ENCODE results near the gene BHLHE23.
A peak's percentile ranks its signal among the peaks of the same experiment; 100 is the strongest.

Gene BHLHE23

GRCh38 chr20:62984666-62985443 lies 21.9 kb downstream of the BHLHE23 start:
- ATAC-seq (replicated peaks; ENCODE audit: extremely low read depth, poor library complexity, severe bottlenecking) = no peak
- Mint-ChIP-seq H3K9me3 (no peaks in the 10 kb centered on the region), H3K4me3 (no peak overlapping the region), H3K4me1 (peaks cover 20% of the 10 kb centered on the region), H3K27me3 (peaks cover 62% of the 10 kb centered on the region), H3K27ac (ENCODE audit: low read depth) (no peak overlapping the region), H3K36me3 (ENCODE audit: insufficient read depth) (peaks cover 7% of the 10 kb centered on the region)
- no peak for DNase-seq (ENCODE audit: low spot score in 2 of 2)

DNA sequence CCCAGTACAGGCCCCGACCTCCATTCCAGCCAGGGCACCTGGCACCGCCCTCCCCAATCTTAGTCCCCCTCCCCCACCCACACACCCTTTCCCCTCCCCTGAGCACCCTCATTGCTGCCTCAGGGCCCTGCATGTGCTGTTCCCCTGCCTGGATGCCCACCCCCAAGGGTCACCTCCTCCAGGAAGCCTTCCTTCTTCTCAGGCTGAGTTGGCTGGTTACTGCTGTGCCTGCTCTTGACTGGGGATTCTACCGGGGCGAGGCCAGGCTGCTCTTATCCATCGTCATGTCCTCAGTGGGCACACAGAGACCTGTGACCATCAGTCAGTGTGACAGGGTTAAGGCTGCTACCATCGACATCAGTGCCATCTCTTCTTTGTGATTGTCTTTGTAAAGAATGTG lies 23.6 kb downstream of the BHLHE23 start:
- ATAC-seq (replicated peaks; ENCODE audit: extremely low read depth, poor library complexity, severe bottlenecking) (no peak), DNase-seq (ENCODE audit: low spot score in 2 of 2) (no peak)
- Mint-ChIP-seq H3K27ac (ENCODE audit: low read depth) (no peak overlapping the region), H3K4me1 (peaks cover 25% of the 10 kb centered on the region), H3K27me3 (peaks cover 79% of the 10 kb centered on the region), H3K36me3 (ENCODE audit: insufficient read depth) (peaks cover 4% of the 10 kb centered on the region), H3K9me3 (no peaks in the 10 kb centered on the region), H3K4me3 (no peak overlapping the region)

GRCh38 chr20:62982124-62983075 lies 24.4 kb downstream of the BHLHE23 start:
- Mint-ChIP-seq H3K4me1 (peaks cover 32% of the 10 kb centered on the region), H3K9me3 (no peaks in the 10 kb centered on the region), H3K4me3 (no peak overlapping the region), H3K27me3 (peaks cover 81% of the 10 kb centered on the region), H3K27ac (ENCODE audit: low read depth) (no peak overlapping the region), H3K36me3 (ENCODE audit: insufficient read depth) (peaks cover 8% of the 10 kb centered on the region)
- ATAC-seq (replicated peaks; ENCODE audit: extremely low read depth, poor library complexity, severe bottlenecking) (no peak), DNase-seq (ENCODE audit: low spot score in 2 of 2) (no peak)

- Mint-ChIP-seq H3K9me3 (no peaks in the 10 kb centered on the region), H3K27me3 (peaks cover 75% of the 10 kb centered on the region), H3K27ac (ENCODE audit: low read depth) (no peak overlapping the region), H3K4me3 (peak overlapping the region; percentile 54), H3K36me3 (ENCODE audit: insufficient read depth) (peaks cover 8% of the 10 kb centered on the region), H3K4me1 (peaks cover 32% of the 10 kb centered on the region)
- DNase-seq (ENCODE audit: low spot score in 2 of 2) (peak in 1 of 2 donors; percentile 37), ATAC-seq (replicated peaks; ENCODE audit: extremely low read depth, poor library complexity, severe bottlenecking) (no peak)
These were observed 25.8 kb downstream of the BHLHE23 start for GRCh38 chr20:62980970-62981369.

- no peak for ATAC-seq (replicated peaks; ENCODE audit: extremely low read depth, poor library complexity, severe bottlenecking)
- Mint-ChIP-seq H3K36me3 (ENCODE audit: insufficient read depth) (peaks cover 8% of the 10 kb centered on the region), H3K4me3 (no peak overlapping the region), H3K9me3 (no peaks in the 10 kb centered on the region), H3K27me3 (peaks cover 71% of the 10 kb centered on the region), H3K27ac (ENCODE audit: low read depth) (no peak overlapping the region), H3K4me1 (peaks cover 32% of the 10 kb centered on the region)
- no peak for DNase-seq (ENCODE audit: low spot score in 2 of 2)
These were observed 26.3 kb downstream of the BHLHE23 start for GRCh38 chr20:62980380-62980960.

- H3K4me3 Mint-ChIP-seq = no peak overlapping the region
- no peaks in the 10 kb centered on the region for H3K9me3 Mint-ChIP-seq
- H3K36me3 Mint-ChIP-seq (ENCODE audit: insufficient read depth) = peaks cover 8% of the 10 kb centered on the region
- peaks cover 69% of the 10 kb centered on the region for H3K27me3 Mint-ChIP-seq
- H3K27ac Mint-ChIP-seq (ENCODE audit: low read depth) = no peak overlapping the region
- ATAC-seq (replicated peaks; ENCODE audit: extremely low read depth, poor library complexity, severe bottlenecking) (no peak), DNase-seq (ENCODE audit: low spot score in 2 of 2) (no peak)
- H3K4me1 Mint-ChIP-seq = peaks cover 32% of the 10 kb centered on the region
These were observed 26.8 kb downstream of the BHLHE23 start for GRCh38 chr20:62979876-62980373.

GRCh38 chr20:62979310-62979709 lies 27.5 kb downstream of the BHLHE23 start:
- no peak for DNase-seq (ENCODE audit: low spot score in 2 of 2)
- Mint-ChIP-seq H3K36me3 (ENCODE audit: insufficient read depth) (peaks cover 8% of the 10 kb centered on the region), H3K4me3 (no peak overlapping the region), H3K27me3 (peaks cover 69% of the 10 kb centered on the region), H3K4me1 (peaks cover 32% of the 10 kb centered on the region), H3K9me3 (no peaks in the 10 kb centered on the region), H3K27ac (ENCODE audit: low read depth) (no peak overlapping the region)
- ATAC-seq (replicated peaks; ENCODE audit: extremely low read depth, poor library complexity, severe bottlenecking) = no peak

- Mint-ChIP-seq H3K9me3 (no peaks in the 10 kb centered on the region), H3K36me3 (ENCODE audit: insufficient read depth) (peaks cover 6% of the 10 kb centered on the region), H3K27ac (ENCODE audit: low read depth) (peak overlapping the region; percentile 87), H3K27me3 (peaks cover 69% of the 10 kb centered on the region), H3K4me1 (peaks cover 32% of the 10 kb centered on the region), H3K4me3 (peak overlapping the region; percentile 74)
- no peak for DNase-seq (ENCODE audit: low spot score in 2 of 2)
- no peak for ATAC-seq (replicated peaks; ENCODE audit: extremely low read depth, poor library complexity, severe bottlenecking)
These were observed 28.2 kb downstream of the BHLHE23 start for GRCh38 chr20:62978561-62978943.

GRCh38 chr20:62977613-62978560 lies 28.9 kb downstream of the BHLHE23 start:
- peak; percentile 84 for ATAC-seq (replicated peaks; ENCODE audit: extremely low read depth, poor library complexity, severe bottlenecking)
- peak overlapping the region; percentile 87 for H3K27ac Mint-ChIP-seq (ENCODE audit: low read depth)
- DNase-seq (ENCODE audit: low spot score in 2 of 2) = peak; percentile 72 to 88
- H3K27me3 Mint-ChIP-seq = peaks cover 64% of the 10 kb centered on the region
- H3K4me3 Mint-ChIP-seq = peak overlapping the region; percentile 74
- peaks cover 32% of the 10 kb centered on the region for H3K4me1 Mint-ChIP-seq
- no peaks in the 10 kb centered on the region for H3K9me3 Mint-ChIP-seq
- H3K36me3 Mint-ChIP-seq (ENCODE audit: insufficient read depth) = peaks cover 6% of the 10 kb centered on the region

DNA sequence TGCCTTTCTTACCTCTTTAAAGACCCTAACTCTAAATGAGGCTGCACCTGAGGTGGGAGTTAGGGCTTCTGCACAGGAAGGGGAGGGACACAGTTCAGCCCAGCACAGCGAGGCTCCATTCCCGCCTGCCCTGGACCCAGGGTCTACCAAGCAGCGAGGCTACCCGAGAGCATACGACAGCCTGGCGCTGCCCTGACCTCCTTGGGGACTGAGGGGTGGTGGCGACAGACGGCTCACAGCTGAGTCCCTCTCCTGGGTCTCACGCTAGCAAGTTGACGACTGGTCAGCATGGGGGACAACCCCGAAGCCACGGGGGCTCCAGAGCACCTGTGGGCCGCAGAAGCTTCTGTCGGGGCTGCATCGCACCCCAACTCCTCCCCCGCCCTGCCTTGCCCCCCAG lies 29.9 kb downstream of the BHLHE23 start:
- no peak overlapping the region for H3K4me3 Mint-ChIP-seq
- H3K9me3 Mint-ChIP-seq = no peaks in the 10 kb centered on the region
- peak overlapping the region; percentile 33 for H3K27ac Mint-ChIP-seq (ENCODE audit: low read depth)
- peaks cover 63% of the 10 kb centered on the region for H3K27me3 Mint-ChIP-seq
- peaks cover 31% of the 10 kb centered on the region for H3K4me1 Mint-ChIP-seq
- ATAC-seq (replicated peaks; ENCODE audit: extremely low read depth, poor library complexity, severe bottlenecking) (no peak), DNase-seq (ENCODE audit: low spot score in 2 of 2) (no peak)
- H3K36me3 Mint-ChIP-seq (ENCODE audit: insufficient read depth) = peaks cover 6% of the 10 kb centered on the region

GRCh38 chr20:62975812-62976508 lies 30.8 kb downstream of the BHLHE23 start:
- peak overlapping the region; percentile 33 for H3K27ac Mint-ChIP-seq (ENCODE audit: low read depth)
- no peak for DNase-seq (ENCODE audit: low spot score in 2 of 2)
- H3K9me3 Mint-ChIP-seq = no peaks in the 10 kb centered on the region
- H3K4me3 Mint-ChIP-seq = no peak overlapping the region
- peaks cover 28% of the 10 kb centered on the region for H3K4me1 Mint-ChIP-seq
- H3K27me3 Mint-ChIP-seq = peaks cover 63% of the 10 kb centered on the region
- H3K36me3 Mint-ChIP-seq (ENCODE audit: insufficient read depth) = peaks cover 6% of the 10 kb centered on the region
- ATAC-seq (replicated peaks; ENCODE audit: extremely low read depth, poor library complexity, severe bottlenecking) = no peak

Data from central memory CD8-positive, alpha-beta T cell (primary cell).